ENCODE results near the gene RFNG.

Gene RFNG

GRCh38 chr17:82013772-82014321, 37.8 kb downstream of the RFNG start:
- no peak for DNase-seq (ENCODE audit: low spot score)

GRCh38 chr17:82013341-82013740, 38.3 kb downstream of the RFNG start:
- no peak for DNase-seq (ENCODE audit: low spot score)

- DNase-seq (ENCODE audit: low spot score) = no peak
Observed at GRCh38 chr17:82012640-82013295, 38.8 kb downstream of the RFNG start.

- no peak for DNase-seq (ENCODE audit: low spot score)
Observed at GRCh38 chr17:82012261-82012639, 39.4 kb downstream of the RFNG start.

- no peak for DNase-seq (ENCODE audit: low spot score)
Observed at GRCh38 chr17:82011617-82012187, 39.9 kb downstream of the RFNG start.

- DNase-seq (ENCODE audit: low spot score) = no peak
Observed at GRCh38 chr17:82010575-82011525, 40.8 kb downstream of the RFNG start.

GRCh38 chr17:82009413-82009812, 42.2 kb downstream of the RFNG start:
- DNase-seq (ENCODE audit: low spot score) = no peak

- DNase-seq (ENCODE audit: low spot score) = no peak
Observed at GRCh38 chr17:82008941-82009405, 42.6 kb downstream of the RFNG start.

GRCh38 chr17:82008258-82008940, 43.2 kb downstream of the RFNG start:
- DNase-seq (ENCODE audit: low spot score) = no peak

GRCh38 chr17:82007495-82008257, 43.9 kb downstream of the RFNG start:
- no peak for DNase-seq (ENCODE audit: low spot score)

GRCh38 chr17:82007228-82007494, 44.5 kb downstream of the RFNG start:
- no peak for DNase-seq (ENCODE audit: low spot score)

- DNase-seq (ENCODE audit: low spot score) = no peak
Observed at GRCh38 chr17:82006468-82007227, 45.0 kb downstream of the RFNG start.

GRCh38 chr17:82005701-82006348, 45.8 kb downstream of the RFNG start:
- DNase-seq (ENCODE audit: low spot score) = no peak

- no peak for DNase-seq (ENCODE audit: low spot score)
Observed at GRCh38 chr17:82004517-82005455, 46.8 kb downstream of the RFNG start.

GRCh38 chr17:82003411-82004381, 47.9 kb downstream of the RFNG start:
- DNase-seq (ENCODE audit: low spot score) = no peak

GRCh38 chr17:82001571-82002056, 50.0 kb downstream of the RFNG start:
- DNase-seq (ENCODE audit: low spot score) = no peak

- no peak for DNase-seq (ENCODE audit: low spot score)
Observed at GRCh38 chr17:82000803-82001570, 50.6 kb downstream of the RFNG start.
